HG03175 (cell line): ENCODE data around the gene DNAJB8.

ENCODE experiments used
- ATAC-seq: cut with Tn5 transposase; IDR thresholded peaks from one replicate; pipeline ENCODE4 v1.9.1; 2021; ENCODE audit warnings: mild to moderate bottlenecking, moderate library complexity; ENCODE audit not compliant: unreplicated experiment

Gene DNAJB8

GRCh38 chr3:128468285-128468790, 1.6 kb upstream of the DNAJB8 start:
- no peak for ATAC-seq

DNA sequence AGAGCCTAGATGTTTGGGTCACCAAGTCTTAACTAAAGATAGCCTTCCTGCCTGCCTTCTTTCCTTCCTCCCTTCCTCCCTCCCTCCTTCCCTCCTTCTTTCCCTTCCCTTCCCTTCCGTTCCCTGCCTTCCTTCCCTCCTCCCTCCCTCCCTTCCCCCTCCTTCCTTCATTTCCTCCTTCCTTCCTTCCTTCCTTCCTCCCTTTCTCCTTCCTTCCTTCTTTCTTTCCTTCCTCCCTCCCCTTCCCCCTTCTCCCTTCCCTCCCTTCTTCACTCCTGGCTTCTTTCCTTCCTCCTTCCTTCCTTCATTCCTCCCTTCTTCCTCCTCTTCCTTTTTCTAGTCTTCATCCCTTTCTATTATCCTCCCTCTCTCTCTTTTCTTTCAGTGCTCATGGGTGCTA, 2.0 kb downstream of the DNAJB8 start:
- no peak for ATAC-seq

DNA sequence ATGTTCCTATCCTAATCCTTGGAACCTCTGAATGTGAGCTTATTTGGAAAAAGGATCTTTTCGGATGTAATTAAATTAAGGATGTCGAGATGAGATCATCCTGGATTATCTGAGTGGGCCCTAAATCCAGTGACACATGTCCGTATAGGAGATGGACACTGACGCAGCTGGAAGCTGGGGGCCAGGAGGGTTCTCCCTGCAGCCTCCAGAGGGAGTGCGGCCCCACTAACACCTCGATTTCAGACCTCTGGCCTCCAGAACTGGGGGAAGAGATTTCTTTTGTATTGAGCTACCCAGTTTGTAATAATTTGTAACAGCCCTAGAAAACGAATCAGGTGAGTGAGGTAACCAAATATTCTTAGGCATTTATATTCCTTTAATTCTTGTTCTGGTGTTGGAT, 2.5 kb downstream of the DNAJB8 start:
- ATAC-seq, result no peak

GRCh38 chr3:128463771-128464170, 2.9 kb downstream of the DNAJB8 start:
- no peak for ATAC-seq

- no peak for ATAC-seq
Measured at GRCh38 chr3:128463354-128463753, 3.3 kb downstream of the DNAJB8 start.

- ATAC-seq, result no peak
Measured at GRCh38 chr3:128462931-128463330, 3.8 kb downstream of the DNAJB8 start.

GRCh38 chr3:128462341-128462910, 4.3 kb downstream of the DNAJB8 start:
- ATAC-seq, result no peak

DNA sequence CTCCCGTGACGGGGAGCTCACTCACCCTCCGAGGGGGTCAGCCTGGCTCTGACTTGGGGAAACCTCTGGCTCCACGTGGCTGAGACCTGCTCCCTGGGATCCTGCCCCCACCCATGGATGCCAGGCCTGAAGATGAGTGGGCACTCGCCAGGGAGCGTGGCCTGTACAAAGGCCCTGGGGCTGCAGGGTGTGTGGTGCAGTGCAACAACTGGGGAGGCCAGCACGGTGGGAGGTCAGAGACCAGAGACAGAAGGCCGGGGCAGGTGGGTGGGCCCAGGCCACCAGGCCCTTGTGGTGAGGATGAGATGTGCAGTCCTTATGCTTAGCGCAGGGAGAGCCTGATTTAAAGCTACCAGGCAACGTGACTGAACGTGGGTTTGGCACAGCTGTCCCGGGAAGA, 5.0 kb downstream of the DNAJB8 start:
- no peak for ATAC-seq

DNA sequence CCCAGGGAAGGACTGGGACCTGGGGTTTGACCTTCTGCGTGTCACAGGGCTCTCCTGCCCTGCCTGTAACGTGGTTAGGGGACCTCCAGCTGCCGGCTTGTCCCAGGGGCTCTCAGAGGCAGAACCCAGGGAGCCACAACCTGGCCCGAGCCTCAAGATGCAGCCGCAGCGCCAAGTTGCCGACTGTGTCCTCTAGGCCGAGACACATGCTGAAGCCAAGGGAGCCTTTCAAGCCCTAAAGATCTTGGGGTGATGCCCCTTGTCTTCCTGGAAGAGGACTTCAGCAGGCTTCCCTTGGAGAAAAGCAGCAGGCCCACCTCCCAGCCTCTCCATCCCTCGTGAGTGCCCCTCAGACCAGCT, 7.2 kb downstream of the DNAJB8 start:
- no peak for ATAC-seq

DNA sequence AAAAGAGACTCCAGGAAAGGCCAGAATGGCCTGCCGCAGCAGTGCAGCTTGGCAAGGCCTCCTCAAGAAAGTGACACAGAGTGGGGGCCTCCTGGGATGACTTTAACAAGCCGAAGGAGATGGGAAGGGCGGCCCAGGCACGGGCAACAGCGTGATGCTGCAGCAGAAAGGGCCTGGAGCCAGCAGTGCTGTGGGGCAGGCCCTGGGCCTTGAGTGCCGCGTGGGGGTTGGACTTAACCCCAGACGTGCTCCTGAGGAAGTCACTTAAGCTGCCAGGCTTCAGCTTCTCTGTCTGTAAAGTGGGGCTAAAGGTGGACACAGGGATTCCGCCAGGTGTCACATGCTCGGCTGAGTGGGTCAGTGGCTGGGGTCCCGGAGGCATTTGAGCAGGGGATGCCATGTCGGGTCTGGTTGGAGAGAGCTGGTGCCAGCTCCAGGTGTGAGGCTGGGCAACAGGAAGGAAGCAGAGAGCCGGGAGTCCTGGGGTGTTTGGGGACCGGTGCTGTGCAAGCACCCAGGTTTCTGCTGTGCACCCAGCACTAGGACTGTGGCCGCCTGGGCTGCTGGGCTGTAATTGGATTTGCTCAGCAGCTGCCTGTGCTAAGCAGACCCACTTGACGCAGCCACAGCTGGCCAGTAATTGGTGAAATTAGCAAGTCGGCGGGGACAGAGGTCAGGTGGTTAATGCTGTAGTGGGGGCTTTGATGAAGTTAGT, 7.8 kb downstream of the DNAJB8 start:
- no peak for ATAC-seq

GRCh38 chr3:128457937-128458336, 8.8 kb downstream of the DNAJB8 start:
- ATAC-seq, result no peak

DNA sequence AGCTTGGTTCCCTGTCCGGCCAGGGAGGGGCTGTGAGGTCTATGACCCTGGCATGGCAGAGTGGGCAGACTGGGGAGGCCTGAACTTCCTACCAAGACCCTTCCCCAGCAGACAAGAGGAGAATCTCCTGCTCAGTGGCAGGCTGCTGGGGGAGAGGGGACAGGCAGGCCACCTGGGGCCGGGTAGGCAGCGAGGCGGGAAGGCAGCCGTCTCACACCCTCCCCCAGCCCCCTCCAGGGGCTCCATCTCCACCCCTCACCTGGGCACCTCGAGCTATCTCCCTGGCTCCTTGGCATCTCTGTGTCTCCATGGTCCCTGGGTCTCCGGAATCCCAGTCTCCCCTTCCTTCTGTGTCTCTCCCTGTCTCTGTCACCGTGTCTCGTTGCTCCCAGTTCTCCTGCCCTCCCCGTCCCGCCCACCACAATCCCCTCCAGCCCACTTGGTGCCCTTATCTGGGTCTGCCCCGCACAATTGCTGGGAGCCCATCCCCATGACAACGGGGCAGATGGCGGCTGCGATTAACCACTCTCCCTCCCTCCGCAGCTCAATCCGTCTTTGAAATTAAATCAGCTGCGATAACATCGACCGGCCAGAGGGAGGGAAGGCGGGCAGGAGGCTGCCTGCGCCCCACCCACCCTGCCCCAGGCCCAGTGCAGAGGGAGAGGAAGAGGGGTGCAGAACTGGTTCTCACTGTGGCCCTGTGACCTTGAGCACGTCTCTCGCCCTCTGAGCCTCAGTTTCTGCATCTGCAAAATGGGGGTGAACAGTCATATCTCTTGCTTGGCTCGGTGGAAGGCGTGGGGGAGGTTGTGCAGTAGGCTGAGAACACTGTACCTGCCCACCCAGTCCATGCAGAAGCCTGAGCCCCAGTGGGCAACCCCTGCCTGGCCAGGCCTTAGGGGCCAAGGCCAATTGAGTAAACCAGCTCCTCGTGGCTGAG, 9.6 kb downstream of the DNAJB8 start:
- no peak for ATAC-seq

DNA sequence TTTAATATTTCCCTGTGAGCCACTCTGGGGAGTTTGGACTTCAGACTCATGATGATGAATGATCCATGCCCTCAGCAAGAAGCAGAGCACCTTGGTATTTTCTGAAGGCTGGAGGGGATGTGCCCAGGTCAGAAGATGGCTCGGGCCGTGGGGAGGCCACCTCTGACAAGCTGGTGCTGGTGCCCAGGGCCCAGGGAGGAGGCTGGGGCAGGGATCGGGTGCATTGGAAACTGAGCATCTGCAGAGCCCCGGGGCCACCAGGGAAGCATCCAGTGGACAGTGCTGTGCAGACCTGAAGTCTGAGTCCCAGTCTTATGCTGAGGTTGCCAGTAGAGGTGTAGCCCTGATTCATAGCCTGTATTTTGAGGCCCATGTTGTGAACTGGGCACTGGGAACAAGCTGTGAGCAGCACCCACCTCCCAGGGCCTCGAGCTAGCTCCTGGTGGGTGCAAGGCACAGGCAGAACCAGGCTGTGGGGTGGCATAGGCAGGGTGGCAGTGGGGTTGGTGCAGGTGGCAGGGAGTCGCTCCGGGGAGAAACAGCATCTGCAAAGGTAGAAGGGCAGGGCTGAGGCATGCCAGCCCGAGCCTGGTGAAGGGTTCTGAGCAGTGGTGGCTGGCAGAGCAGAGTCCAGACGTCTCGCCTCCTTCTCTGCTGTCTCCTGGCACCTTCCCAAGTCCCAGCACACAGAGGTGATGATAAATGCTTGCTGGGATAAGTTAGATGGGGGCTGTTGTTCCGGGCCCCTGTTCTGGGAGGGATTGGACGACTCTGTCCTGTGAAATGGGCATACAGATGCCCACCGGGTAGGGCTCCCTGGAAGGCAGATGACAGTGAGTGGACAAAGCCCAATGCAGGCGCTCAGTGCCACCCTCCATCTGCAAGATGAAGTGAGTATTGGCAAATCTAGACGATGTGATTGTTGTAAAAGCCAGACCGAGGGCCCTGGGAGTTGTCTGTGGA, 10.6 kb downstream of the DNAJB8 start:
- no peak for ATAC-seq

- ATAC-seq, result no peak
Measured at GRCh38 chr3:128455116-128455515, 11.6 kb downstream of the DNAJB8 start.

DNA sequence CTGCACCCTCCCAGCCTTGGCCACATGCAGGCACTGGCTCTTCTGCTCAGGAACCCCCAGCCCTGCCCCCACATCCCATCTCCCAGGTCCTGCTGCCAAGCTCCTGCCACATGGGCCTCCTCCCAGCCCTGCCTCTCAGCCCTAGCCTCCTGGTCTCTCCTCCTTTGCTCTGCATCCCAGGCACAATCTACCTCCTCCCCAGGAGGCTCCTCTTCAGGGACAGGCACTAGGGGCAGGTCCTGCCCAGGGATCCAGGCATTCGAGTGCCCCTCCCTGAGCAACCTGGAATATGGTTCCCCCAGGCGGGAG, 12.4 kb downstream of the DNAJB8 start:
- ATAC-seq, result no peak

- ATAC-seq, result no peak
Measured at GRCh38 chr3:128453501-128454309, 13.0 kb downstream of the DNAJB8 start.

DNA sequence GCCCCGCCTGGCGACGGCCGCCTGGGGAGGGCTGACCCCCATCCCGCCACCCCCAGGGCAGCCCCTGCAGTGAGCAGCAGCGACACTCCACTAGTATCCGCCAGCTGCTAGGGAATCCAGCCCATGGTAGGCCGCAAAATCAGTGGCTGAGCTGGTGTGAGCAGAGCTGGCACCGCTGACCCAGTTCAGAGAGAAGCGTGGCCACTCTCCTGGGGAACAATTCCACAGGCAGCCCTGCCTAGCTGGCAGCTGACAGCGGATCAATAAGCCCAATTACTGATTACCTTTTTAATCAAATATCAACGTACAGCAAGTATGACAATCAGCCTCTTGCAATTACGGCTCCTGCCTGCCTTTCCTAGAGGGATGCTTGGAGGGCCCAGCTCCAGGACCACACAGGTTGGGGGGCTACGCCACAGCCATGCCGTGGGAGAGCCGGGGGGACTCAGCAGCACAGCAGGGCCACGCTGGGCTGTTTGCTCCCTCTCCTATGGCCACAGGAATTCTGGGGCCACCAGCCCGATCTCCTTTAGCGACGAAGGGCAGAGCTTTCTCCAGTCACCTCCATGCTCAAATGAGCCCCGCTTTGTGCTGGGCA, 13.9 kb downstream of the DNAJB8 start:
- no peak for ATAC-seq

DNA sequence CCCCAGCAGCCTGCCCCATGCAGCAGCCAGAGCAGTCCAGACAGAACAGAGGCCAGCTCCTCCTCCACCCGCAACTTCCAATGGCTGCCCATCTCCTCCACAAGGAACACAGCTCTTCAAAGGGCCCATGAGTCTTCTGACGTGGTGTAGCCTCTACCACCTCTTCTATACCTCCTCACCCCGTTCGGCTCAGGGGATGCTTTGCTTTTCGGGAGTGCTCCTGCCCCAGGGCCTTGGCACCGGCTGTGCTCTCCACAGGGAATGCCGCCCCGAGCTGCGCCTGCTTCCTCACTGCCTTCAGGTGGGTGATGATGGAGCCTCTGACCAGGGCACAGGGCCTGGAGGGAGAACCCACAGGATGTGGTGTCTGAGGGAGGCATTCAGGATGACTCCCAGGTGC, 14.6 kb downstream of the DNAJB8 start:
- ATAC-seq, result no peak

GRCh38 chr3:128449111-128449638, 17.5 kb downstream of the DNAJB8 start:
- ATAC-seq, result no peak
